Ovary (tissue), 3 donors: ENCODE data around the gene FRYL.

Source experiments
- CTCF ChIP-seq, 3 donors: fragments of 450-650 bp in 2 of 3; fragments of 200-600 bp in 1 of 3; IDR thresholded peaks; one replicate each; pipeline versions ENCODE4 v1.5.1 to v1.8.0; 2016 to 2022; ENCODE audit warnings: antibody characterized with exemption in 3 of 3, mild to moderate bottlenecking in 1 of 3
- EP300 ChIP-seq: sonication (generic); formaldehyde crosslinking; IDR thresholded peaks from one replicate; pipeline ENCODE4 v1.6.1; 2017; ENCODE audit warnings: antibody characterized with exemption
- POLR2A ChIP-seq: fragments of 450-650 bp; IDR thresholded peaks from one replicate; pipeline ENCODE4 v1.6.1; 2017; ENCODE audit warnings: antibody characterized with exemption, mild to moderate bottlenecking, moderate library complexity
- donor health status: DM: no; HTN: no; CAD: no.

- TF ChIP-seq CTCF (IDR thresholded peaks at IDR 0.05): no peak
- no peak for TF ChIP-seq POLR2A
- TF ChIP-seq EP300: no peak
These were observed 761 bp upstream of the FRYL start for GRCh38 chr4:48780865-48781214.
